Activated T-helper 1 cell treated with anti-CD3 and anti-CD28 coated beads, Interleukin-12 subunit alpha, Interleukin-12 subunit beta, Interleukin-2, Interleukin-4 antibody, amounts not matched to agents 30 ng/mL and 10 ng/mL and 1 ng/mL, durations not matched to agents 14 hours and 24 hours and 36 hours (primary cell): ENCODE results near the gene CCDC134. TPM values are rescaled to one million over a fixed set of nuclear protein-coding genes. Genes with fewer than 3 reads are reported as not detected.
A peak's percentile ranks its signal among the peaks of the same experiment; 100 is the strongest.

Experiments
- DNase-seq: peaks from one replicate; pipeline ENCODE4 v3.0.0; 2021; ENCODE audit warnings: low spot score
- H3K27ac Mint-ChIP-seq: one replicate; pipeline ENCODE4 v1.8.0; 2021; ENCODE audit warnings: mild to moderate bottlenecking, mixed read lengths
- H3K27me3 Mint-ChIP-seq: one replicate; pipeline ENCODE4 v1.8.0; 2022; ENCODE audit warnings: mild to moderate bottlenecking, moderate library complexity, mixed read lengths; ENCODE audit not compliant: insufficient read depth
- H3K36me3 Mint-ChIP-seq: one replicate; pipeline ENCODE4 v1.8.0; 2021; ENCODE audit warnings: low read depth, mixed read lengths
- H3K4me1 Mint-ChIP-seq: one replicate; pipeline ENCODE4 v1.8.0; 2021; ENCODE audit warnings: low read depth, mixed read lengths
- H3K4me3 Mint-ChIP-seq: one replicate; pipeline ENCODE4 v1.8.0; 2021; ENCODE audit warnings: mild to moderate bottlenecking, moderate library complexity, mixed read lengths
- H3K9me3 Mint-ChIP-seq: one replicate; pipeline ENCODE4 v1.8.0; 2021; ENCODE audit warnings: mixed read lengths
- intact Hi-C: fragments of 100-400 bp; cut with micrococcal nuclease; formaldehyde crosslinking; loops from one replicate; pipeline ENCODE4 v1.15.1; 2024
- total RNA-seq: library from RNA; stranded (reverse); gene quantifications from 2 replicates; pipeline ENCODE4 v1.2.3, GENCODE V29; 2022

Gene CCDC134
- total RNA-seq, 1 donor from 2014 or later, result 19.6 TPM

DNA sequence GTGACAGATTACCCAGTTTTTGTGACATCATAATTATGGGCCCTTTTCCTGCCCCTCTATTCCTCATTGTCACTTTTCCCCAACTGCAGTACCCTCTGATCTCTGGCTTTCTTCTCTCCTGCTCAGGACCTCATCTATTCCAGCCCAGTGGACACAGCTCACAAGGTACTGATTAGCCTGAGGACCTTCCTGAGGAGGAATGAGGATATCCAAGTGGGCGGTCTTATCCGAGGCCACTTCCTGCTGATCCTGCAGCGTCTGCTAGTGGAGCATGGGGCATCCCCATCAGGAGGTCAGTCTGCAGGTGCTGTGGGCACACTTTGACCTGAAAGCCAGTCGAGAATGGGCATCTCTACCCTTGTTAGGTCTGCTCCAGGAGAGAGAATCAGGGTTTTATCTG, 24.5 kb upstream of the CCDC134 start:
- no peak for DNase-seq
- Mint-ChIP-seq H3K27me3 (peaks cover 2% of the 10 kb centered on the region), H3K36me3 (peaks cover 2% of the 10 kb centered on the region), H3K4me3 (no peak overlapping the region), H3K27ac (no peak overlapping the region), H3K9me3 (no peaks in the 10 kb centered on the region), H3K4me1 (peaks cover 16% of the 10 kb centered on the region)
- intact Hi-C loops, result no loop called here

DNA sequence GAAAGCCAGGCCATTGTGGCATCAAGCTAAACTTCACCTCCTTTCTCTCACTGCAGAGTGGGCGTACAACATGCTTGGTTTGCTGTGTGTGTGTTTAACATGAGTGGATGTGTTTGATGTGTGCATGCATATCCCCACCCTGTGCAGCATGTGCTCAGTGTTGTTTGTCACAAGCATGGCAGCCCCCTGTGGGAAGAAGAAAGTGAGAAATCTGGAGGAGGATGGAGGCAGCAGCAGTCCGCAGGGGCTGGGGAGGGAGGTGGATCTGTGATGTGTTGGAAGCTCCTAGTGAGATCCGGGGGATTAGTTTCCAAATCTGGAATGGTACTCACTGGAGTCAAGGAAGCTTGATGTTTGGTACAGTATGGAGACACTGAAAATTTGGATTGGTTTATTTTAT, 24.1 kb upstream of the CCDC134 start:
- no peak overlapping the region for H3K27ac Mint-ChIP-seq
- peaks cover 16% of the 10 kb centered on the region for H3K4me1 Mint-ChIP-seq
- no peak for DNase-seq
- peaks cover 2% of the 10 kb centered on the region for H3K36me3 Mint-ChIP-seq
- H3K9me3 Mint-ChIP-seq, result no peaks in the 10 kb centered on the region
- intact Hi-C loops, result no loop called here
- no peak overlapping the region for H3K4me3 Mint-ChIP-seq
- H3K27me3 Mint-ChIP-seq, result peaks cover 2% of the 10 kb centered on the region

DNA sequence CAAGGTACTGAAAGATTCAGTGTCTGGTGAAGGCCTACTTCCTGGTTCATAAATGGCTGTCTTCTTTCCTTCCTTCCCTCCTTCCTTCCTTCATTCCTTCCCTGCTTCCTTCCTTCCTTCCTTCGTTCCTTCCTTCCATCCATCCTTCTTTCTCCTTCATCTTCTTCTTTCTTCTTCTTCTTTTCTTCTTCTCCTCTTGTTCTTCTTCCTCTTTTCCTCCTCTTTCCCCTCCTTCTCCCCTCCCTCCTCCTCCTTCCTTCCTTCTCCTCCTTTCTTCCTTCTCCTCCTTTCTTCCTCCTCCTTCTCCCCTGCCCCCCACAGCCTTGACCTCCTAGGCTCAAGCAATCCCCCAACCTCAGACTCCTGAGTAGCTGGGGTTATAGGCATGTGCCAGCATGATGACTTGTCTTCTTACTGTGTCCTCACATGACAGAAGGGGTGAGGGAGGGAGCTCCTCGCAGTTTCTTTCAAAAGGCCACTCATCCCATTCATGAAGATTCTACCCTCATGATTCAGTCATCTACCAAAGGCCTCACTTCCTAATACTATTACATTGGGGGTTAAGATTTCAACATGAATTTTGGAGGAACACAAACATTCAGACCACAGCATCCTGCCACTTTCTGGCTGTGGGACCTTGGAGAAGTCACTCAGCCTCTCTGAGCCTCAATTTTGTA, 22.6 kb upstream of the CCDC134 start:
- H3K27ac Mint-ChIP-seq, result peak overlapping the region; percentile 10
- H3K4me1 Mint-ChIP-seq, result peaks cover 30% of the 10 kb centered on the region
- peaks cover 2% of the 10 kb centered on the region for H3K36me3 Mint-ChIP-seq
- H3K4me3 Mint-ChIP-seq, result no peak overlapping the region
- DNase-seq, result no peak
- H3K9me3 Mint-ChIP-seq, result no peaks in the 10 kb centered on the region
- intact Hi-C loops, result no loop called here
- peaks cover 2% of the 10 kb centered on the region for H3K27me3 Mint-ChIP-seq

DNA sequence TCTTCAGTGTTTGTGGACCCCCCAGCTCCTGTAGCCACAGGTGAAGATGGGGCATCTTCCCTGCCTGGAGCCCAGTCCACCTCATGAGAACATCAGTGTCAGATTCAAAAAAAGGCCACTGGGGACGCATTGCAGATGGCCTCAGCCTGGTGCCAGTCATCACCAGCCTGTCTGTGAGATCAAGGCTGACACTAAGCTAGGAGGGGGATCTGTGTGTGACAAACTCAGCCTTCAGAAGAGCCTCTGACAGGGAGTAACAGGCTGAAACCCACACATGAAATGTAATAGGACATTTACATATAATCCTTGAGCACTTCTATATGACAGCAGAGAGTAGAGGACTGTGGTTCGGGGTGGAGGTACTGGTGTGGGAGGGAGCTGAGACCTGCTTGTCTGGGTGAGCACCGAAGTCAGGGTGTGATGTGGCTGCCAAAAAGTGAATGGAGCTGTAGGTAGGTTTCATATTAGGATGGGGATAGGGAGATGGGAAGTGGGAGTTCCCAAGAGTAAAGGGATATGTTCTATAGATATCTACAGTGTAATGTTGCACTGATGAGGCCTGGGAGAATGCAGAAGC, 20.5 kb upstream of the CCDC134 start:
- Mint-ChIP-seq H3K27ac (peak overlapping the region; percentile 96), H3K4me1 (peaks cover 41% of the 10 kb centered on the region), H3K4me3 (peak overlapping the region; percentile 79), H3K27me3 (peaks cover 2% of the 10 kb centered on the region), H3K36me3 (peaks cover 7% of the 10 kb centered on the region), H3K9me3 (no peaks in the 10 kb centered on the region)
- intact Hi-C loops, result loop anchor here (2.0 kb wide), 1 partner anchor 159 kb away; the partner anchor contains the start of genes DESI1 and XRCC6
- no peak for DNase-seq

- peaks cover 41% of the 10 kb centered on the region for H3K4me1 Mint-ChIP-seq
- H3K9me3 Mint-ChIP-seq, result no peaks in the 10 kb centered on the region
- peaks cover 2% of the 10 kb centered on the region for H3K27me3 Mint-ChIP-seq
- peak; percentile 90 for DNase-seq
- H3K27ac Mint-ChIP-seq, result peak overlapping the region; percentile 91
- intact Hi-C loops, result loop anchor here (1.0 to 2.0 kb wide), 9 partner anchors 19 to 299 kb away; partner anchors contain the start of genes CCDC134, DESI1, NAGA and XRCC6
- H3K36me3 Mint-ChIP-seq, result peaks cover 7% of the 10 kb centered on the region
- H3K4me3 Mint-ChIP-seq, result peak overlapping the region; percentile 83
Measured at GRCh38 chr22:41780746-41781505, 19.6 kb upstream of the CCDC134 start.

GRCh38 chr22:41781507-41781906, 19.0 kb upstream of the CCDC134 start:
- peak overlapping the region; percentile 91 for H3K27ac Mint-ChIP-seq
- H3K4me3 Mint-ChIP-seq, result peak overlapping the region; percentile 83
- H3K36me3 Mint-ChIP-seq, result peaks cover 7% of the 10 kb centered on the region
- DNase-seq, result no peak
- H3K9me3 Mint-ChIP-seq, result no peaks in the 10 kb centered on the region
- peaks cover 43% of the 10 kb centered on the region for H3K4me1 Mint-ChIP-seq
- intact Hi-C loops, result loop anchor here (1.0 to 2.0 kb wide), 9 partner anchors 19 to 299 kb away; partner anchors contain the start of genes CCDC134, DESI1, NAGA and XRCC6
- no peaks in the 10 kb centered on the region for H3K27me3 Mint-ChIP-seq

GRCh38 chr22:41782316-41782715, 18.2 kb upstream of the CCDC134 start:
- peak overlapping the region; percentile 83 for H3K4me3 Mint-ChIP-seq
- no peaks in the 10 kb centered on the region for H3K9me3 Mint-ChIP-seq
- intact Hi-C loops, result no loop called here
- DNase-seq, result peak; percentile 20
- peaks cover 51% of the 10 kb centered on the region for H3K4me1 Mint-ChIP-seq
- no peaks in the 10 kb centered on the region for H3K27me3 Mint-ChIP-seq
- H3K36me3 Mint-ChIP-seq, result peaks cover 7% of the 10 kb centered on the region
- H3K27ac Mint-ChIP-seq, result peak overlapping the region; percentile 91

DNA sequence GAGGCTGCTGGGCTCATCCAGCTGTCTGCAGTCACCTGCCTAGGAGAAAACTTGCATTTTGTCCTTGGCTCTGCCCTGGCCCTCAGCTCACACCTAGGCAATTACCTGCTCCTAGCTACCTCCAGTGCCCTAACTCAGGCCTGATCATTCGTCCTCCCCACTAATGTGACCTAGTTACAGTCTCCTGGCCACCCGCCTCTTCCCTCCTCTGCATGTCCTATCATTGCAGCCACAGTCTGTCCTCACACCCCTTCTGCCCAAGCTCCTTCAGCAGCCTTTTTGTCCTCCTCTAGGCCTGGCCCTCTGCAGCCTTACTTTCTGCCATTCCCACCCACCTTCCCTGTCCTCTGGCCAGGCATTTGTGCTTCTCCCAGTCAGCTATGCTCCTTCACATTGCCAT, 17.7 kb upstream of the CCDC134 start:
- H3K27me3 Mint-ChIP-seq, result no peaks in the 10 kb centered on the region
- peaks cover 7% of the 10 kb centered on the region for H3K36me3 Mint-ChIP-seq
- no peaks in the 10 kb centered on the region for H3K9me3 Mint-ChIP-seq
- H3K27ac Mint-ChIP-seq, result peak overlapping the region; percentile 83
- no peak for DNase-seq
- peak overlapping the region; percentile 83 for H3K4me3 Mint-ChIP-seq
- H3K4me1 Mint-ChIP-seq, result peaks cover 51% of the 10 kb centered on the region
- intact Hi-C loops, result no loop called here

GRCh38 chr22:41787331-41787730, 13.1 kb upstream of the CCDC134 start:
- intact Hi-C loops, result no loop called here
- H3K36me3 Mint-ChIP-seq, result peaks cover 24% of the 10 kb centered on the region

DNA sequence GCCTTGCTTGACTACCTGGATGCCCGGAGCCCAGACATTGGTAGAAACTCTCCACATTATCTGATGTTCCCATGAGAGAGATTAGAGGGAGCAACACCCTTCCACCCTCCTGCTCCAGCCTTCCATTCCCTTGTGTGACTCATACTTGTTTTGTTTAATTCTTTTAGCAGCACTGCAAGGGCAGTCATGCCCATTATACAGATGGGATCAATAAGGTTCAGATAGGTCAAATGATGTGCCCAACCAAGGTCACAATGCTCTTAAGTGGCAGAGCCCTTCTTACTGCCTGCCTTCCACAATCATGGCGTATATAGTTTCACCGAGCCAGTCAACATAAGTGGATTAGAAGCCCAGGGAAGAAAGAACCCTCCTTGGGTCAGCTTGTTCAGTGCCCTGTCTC, 6.6 kb upstream of the CCDC134 start:
- H3K27me3 Mint-ChIP-seq, result no peaks in the 10 kb centered on the region

More at GRCh38 chr22:41787331-41787730, 13.1 kb upstream of the CCDC134 start:
- H3K27ac Mint-ChIP-seq, result no peak overlapping the region
- no peaks in the 10 kb centered on the region for H3K9me3 Mint-ChIP-seq
- no peak for DNase-seq
- H3K27me3 Mint-ChIP-seq, result no peaks in the 10 kb centered on the region
- H3K4me1 Mint-ChIP-seq, result peaks cover 31% of the 10 kb centered on the region
- no peak overlapping the region for H3K4me3 Mint-ChIP-seq

DNA sequence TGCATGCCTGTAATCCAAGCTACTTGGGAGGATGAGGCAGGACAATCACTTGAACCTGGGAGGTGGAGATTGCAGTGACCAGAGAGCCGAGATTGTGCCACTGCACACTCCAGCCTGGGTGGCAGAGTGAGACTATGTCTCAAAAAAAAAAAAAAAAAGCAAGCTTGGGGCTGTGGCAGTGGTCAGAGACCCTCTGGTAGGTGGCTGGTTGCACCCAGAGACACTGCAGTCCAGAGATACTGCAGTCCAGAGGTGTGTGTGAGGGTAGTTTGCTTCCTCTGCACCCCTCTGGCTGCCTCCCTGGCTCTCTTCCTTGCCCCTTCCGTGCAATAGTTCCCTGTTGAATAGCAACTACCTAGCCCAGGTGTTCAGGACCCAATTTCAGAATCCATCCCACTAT, 1.7 kb upstream of the CCDC134 start:
- Mint-ChIP-seq H3K9me3 (no peaks in the 10 kb centered on the region), H3K36me3 (peaks cover 33% of the 10 kb centered on the region), H3K4me1 (peaks cover 22% of the 10 kb centered on the region), H3K4me3 (peak overlapping the region; percentile 99), H3K27me3 (no peaks in the 10 kb centered on the region), H3K27ac (peak overlapping the region; percentile 72)
- intact Hi-C loops, result no loop called here
- DNase-seq, result no peak

More for the DNA sequence above, 6.6 kb upstream of the CCDC134 start:
- no peak overlapping the region for H3K4me3 Mint-ChIP-seq
- no peak overlapping the region for H3K27ac Mint-ChIP-seq
- H3K9me3 Mint-ChIP-seq, result no peaks in the 10 kb centered on the region
- peaks cover 7% of the 10 kb centered on the region for H3K4me1 Mint-ChIP-seq
- DNase-seq, result no peak
- peaks cover 37% of the 10 kb centered on the region for H3K36me3 Mint-ChIP-seq
- intact Hi-C loops, result no loop called here

GRCh38 chr22:41799486-41800347, 762 bp upstream of the CCDC134 start:
- H3K4me3 Mint-ChIP-seq, result peak overlapping the region; percentile 99
- intact Hi-C loops, result loop anchor here (1.0 to 2.0 kb wide), 6 partner anchors 18 to 142 kb away; partner anchors contain the start of genes SNU13 and SREBF2
- no peak for DNase-seq
- peaks cover 30% of the 10 kb centered on the region for H3K4me1 Mint-ChIP-seq
- no peaks in the 10 kb centered on the region for H3K9me3 Mint-ChIP-seq
- peaks cover 23% of the 10 kb centered on the region for H3K36me3 Mint-ChIP-seq
- peak overlapping the region; percentile 98 for H3K27ac Mint-ChIP-seq
- H3K27me3 Mint-ChIP-seq, result no peaks in the 10 kb centered on the region
